ENCODE data around the gene NFXL1.
"Not testable (repeated sequence)": the region's sequence is repeated elsewhere in the genome, so short reads cannot be mapped to it uniquely, and the experiment has no call there.

Gene NFXL1

GRCh38 chr4:47914220-47914925 is at the start of gene NFXL1:
Gene NFXL1 (minus strand): TSS chr4:47914583. CDS start chr4:47914203, 380 bp downstream.
- FAIRE-seq = peak; percentile 41

GRCh38 chr4:47954677-47955076 is 40.3 kb upstream of the NFXL1 start:
- no peak for FAIRE-seq

GRCh38 chr4:47954245-47954644 is 39.9 kb upstream of the NFXL1 start:
- no peak for FAIRE-seq

GRCh38 chr4:47945930-47946726 is 31.7 kb upstream of the NFXL1 start:
- FAIRE-seq = no peak

GRCh38 chr4:47942081-47942819 is 27.9 kb upstream of the NFXL1 start:
- FAIRE-seq = peak; percentile 47

- FAIRE-seq = no peak
Observed at GRCh38 chr4:47939456-47939855, 25.1 kb upstream of the NFXL1 start.

GRCh38 chr4:47936336-47936735 is 22.0 kb upstream of the NFXL1 start:
- FAIRE-seq = no peak

- FAIRE-seq = peak; percentile 99
Observed at GRCh38 chr4:47933840-47934239, 19.5 kb upstream of the NFXL1 start.

GRCh38 chr4:47930971-47931804 is 16.8 kb upstream of the NFXL1 start:
- FAIRE-seq = no peak

GRCh38 chr4:47929682-47930201 is 15.4 kb upstream of the NFXL1 start:
- no peak for FAIRE-seq

GRCh38 chr4:47926667-47927258 is 12.4 kb upstream of the NFXL1 start:
- FAIRE-seq = no peak

- FAIRE-seq = not testable (repeated sequence)
Observed at GRCh38 chr4:47923261-47923608, 8.9 kb upstream of the NFXL1 start.

GRCh38 chr4:47922436-47923260 is 8.3 kb upstream of the NFXL1 start:
- not testable (repeated sequence) for FAIRE-seq

GRCh38 chr4:47917163-47917562 is 2.8 kb upstream of the NFXL1 start:
- FAIRE-seq = not testable (repeated sequence)

GRCh38 chr4:47915378-47915777 is 995 bp upstream of the NFXL1 start:
- no peak for FAIRE-seq

- peak; percentile 85 for FAIRE-seq
Observed at GRCh38 chr4:47914926-47915237, 499 bp upstream of the NFXL1 start.

- no peak for FAIRE-seq
Observed at GRCh38 chr4:47913861-47914219, 543 bp downstream of the NFXL1 start.

GRCh38 chr4:47913330-47913729 is 1.1 kb downstream of the NFXL1 start:
- no peak for FAIRE-seq

- FAIRE-seq = no peak
Observed at GRCh38 chr4:47907089-47907646, 7.2 kb downstream of the NFXL1 start.

GRCh38 chr4:47899639-47900038 is 14.7 kb downstream of the NFXL1 start:
- FAIRE-seq = peak; percentile 62

GRCh38 chr4:47891928-47892327 is 22.5 kb downstream of the NFXL1 start:
- no peak for FAIRE-seq

Measured in islet of Langerhans (tissue), 1 donor.